ENCODE results near the gene RRAGD. TPM values are rescaled to one million over a fixed set of nuclear protein-coding genes. Genes with fewer than 3 reads are reported as not detected.
A peak's percentile ranks its signal among the peaks of the same experiment; 100 is the strongest.

Gene RRAGD
- total RNA-seq, 1 donor from 2014 or later = 44.0 TPM

GRCh38 chr6:89375427-89376267 is 36.4 kb downstream of the RRAGD start:
- Histone ChIP-seq H3K27ac (no peak overlapping the region), H3K4me1 (peaks cover 7% of the 10 kb centered on the region), H3K9me3 (no peaks in the 10 kb centered on the region), H3K27me3 (no peaks in the 10 kb centered on the region), H3K4me3 (no peak overlapping the region), H3K36me3 (no peaks in the 10 kb centered on the region)
- intact Hi-C loops (cut with DNase I) = no loop called here
- ATAC-seq (peak; percentile 95), DNase-seq (peak; percentile 86)
- peak; percentile 34 for TF ChIP-seq CTCF (IDR thresholded peaks at IDR 0.05)

GRCh38 chr6:89372506-89372901 is 39.6 kb downstream of the RRAGD start:
- no peaks in the 10 kb centered on the region for H3K9me3 ChIP-seq
- ATAC-seq (no peak), DNase-seq (no peak)
- no peak overlapping the region for H3K27ac ChIP-seq
- TF ChIP-seq CTCF (IDR thresholded peaks at IDR 0.05) = no peak
- H3K4me3 ChIP-seq = no peak overlapping the region
- no peaks in the 10 kb centered on the region for H3K36me3 ChIP-seq
- H3K27me3 ChIP-seq = no peaks in the 10 kb centered on the region
- intact Hi-C loops (cut with DNase I) = no loop called here
- H3K4me1 ChIP-seq = peaks cover 11% of the 10 kb centered on the region

- no peak overlapping the region for H3K4me3 ChIP-seq
- peaks cover 11% of the 10 kb centered on the region for H3K4me1 ChIP-seq
- no peak overlapping the region for H3K27ac ChIP-seq
- H3K27me3 ChIP-seq = no peaks in the 10 kb centered on the region
- DNase-seq (peak; percentile 89), ATAC-seq (peak; percentile 95)
- H3K36me3 ChIP-seq = no peaks in the 10 kb centered on the region
- TF ChIP-seq CTCF (IDR thresholded peaks at IDR 0.05) = peak; percentile 96
- intact Hi-C loops (cut with DNase I) = no loop called here
- no peaks in the 10 kb centered on the region for H3K9me3 ChIP-seq
Measured at GRCh38 chr6:89371849-89372505, 40.1 kb downstream of the RRAGD start.

GRCh38 chr6:89368999-89369398 is 43.1 kb downstream of the RRAGD start:
- Histone ChIP-seq H3K27me3 (no peaks in the 10 kb centered on the region), H3K4me3 (no peak overlapping the region), H3K36me3 (no peaks in the 10 kb centered on the region), H3K27ac (no peak overlapping the region), H3K4me1 (peaks cover 11% of the 10 kb centered on the region), H3K9me3 (no peaks in the 10 kb centered on the region)
- intact Hi-C loops (cut with DNase I) = no loop called here
- peak; percentile 77 for ATAC-seq
- DNase-seq = peak; percentile 72
- peak; percentile 64 for TF ChIP-seq CTCF (IDR thresholded peaks at IDR 0.05)

- Histone ChIP-seq H3K9me3 (no peaks in the 10 kb centered on the region), H3K36me3 (no peaks in the 10 kb centered on the region), H3K4me1 (peaks cover 11% of the 10 kb centered on the region), H3K4me3 (no peak overlapping the region), H3K27ac (no peak overlapping the region), H3K27me3 (no peaks in the 10 kb centered on the region)
- DNase-seq = no peak
- intact Hi-C loops (cut with DNase I) = no loop called here
- TF ChIP-seq CTCF (IDR thresholded peaks at IDR 0.05) = peak; percentile 83
- ATAC-seq = peak; percentile 73
Measured at GRCh38 chr6:89368107-89368506, 44.0 kb downstream of the RRAGD start.
